Measurements from ENCODE around the gene COQ10A. TPM values are rescaled to one million over a fixed set of nuclear protein-coding genes. Genes with fewer than 3 reads are reported as not detected.
A peak's percentile ranks its signal among the peaks of the same experiment; 100 is the strongest.

Gene COQ10A
- total and polyA plus RNA-seq, 2 of the 13 experiments (the other 11 are each of a cell fraction or from before 2014, with no cell fraction given), result 21.0 to 37.3 TPM

GRCh38 chr12:56300644-56301464 lies 34.1 kb downstream of the COQ10A start (continued):
- TF ChIP-seq ZNF740 (CRISPR knock-in tag; IDR thresholded peaks at IDR 0.05) (no peak), ZSCAN29 (CRISPR knock-in tag; conservative IDR thresholded peaks at IDR 0.05) (0 out of 2 replicates have a peak, but pooled peaks have one; percentile 2), ZNF446 (CRISPR knock-in tag; IDR thresholded peaks at IDR 0.05) (0 out of 2 replicates have a peak, but pooled peaks have one; percentile 41), CHD4 (IDR thresholded peaks at IDR 0.05; ENCODE audit: borderline replicate concordance, low read length) (0 out of 2 replicates have a peak, but pooled peaks have one; percentile 21), ZNF430 (CRISPR knock-in tag; IDR thresholded peaks at IDR 0.05) (0 out of 2 replicates have a peak, but pooled peaks have one; percentile 18), ETV6 (CRISPR knock-in tag; conservative IDR thresholded peaks at IDR 0.05) (no peak), GTF2F1 (IDR thresholded peaks at IDR 0.05; ENCODE audit: low read length) (no peak), ZBTB33 (CRISPR knock-in tag; IDR thresholded peaks at IDR 0.05) (peak; percentile 49; the same call in 1 of the 2 replicates), BCL3 (CRISPR knock-in tag; IDR thresholded peaks at IDR 0.05) (no peak), MYNN (CRISPR knock-in tag; IDR thresholded peaks at IDR 0.05; ENCODE audit: low read depth) (no peak), ZMYM2 (CRISPR knock-in tag; IDR thresholded peaks at IDR 0.05) (peak; percentile 29; the same call in 1 of the 2 replicates), NR2F6 (IDR thresholded peaks at IDR 0.05) (no peak; the same call in none of the 2 replicates), NR2F6 (CRISPR knock-in tag; IDR thresholded peaks at IDR 0.05) (no peak), ZBTB38 (CRISPR knock-in tag; IDR thresholded peaks at IDR 0.05) (peak; percentile 26; the same call in 1 of the 2 replicates), SSRP1 (CRISPR knock-in tag; IDR thresholded peaks at IDR 0.05) (0 out of 2 replicates have a peak, but pooled peaks have one; percentile 3), ZBTB21 (CRISPR knock-in tag; IDR thresholded peaks at IDR 0.05) (peak; percentile 43; the same call in 1 of the 2 replicates), PRMT3 (CRISPR knock-in tag; IDR thresholded peaks at IDR 0.05; ENCODE audit: borderline replicate concordance, low read depth) (no peak), ZNF652 (CRISPR knock-in tag; IDR thresholded peaks at IDR 0.05; ENCODE audit: borderline replicate concordance, low read depth) (no peak), CCDC6 (CRISPR knock-in tag; IDR thresholded peaks at IDR 0.05) (0 out of 2 replicates have a peak, but pooled peaks have one; percentile 50), BRD4 (CRISPR knock-in tag; IDR thresholded peaks at IDR 0.05) (0 out of 2 replicates have a peak, but pooled peaks have one; percentile 24)
- TF ChIP-seq, protein P1, sequence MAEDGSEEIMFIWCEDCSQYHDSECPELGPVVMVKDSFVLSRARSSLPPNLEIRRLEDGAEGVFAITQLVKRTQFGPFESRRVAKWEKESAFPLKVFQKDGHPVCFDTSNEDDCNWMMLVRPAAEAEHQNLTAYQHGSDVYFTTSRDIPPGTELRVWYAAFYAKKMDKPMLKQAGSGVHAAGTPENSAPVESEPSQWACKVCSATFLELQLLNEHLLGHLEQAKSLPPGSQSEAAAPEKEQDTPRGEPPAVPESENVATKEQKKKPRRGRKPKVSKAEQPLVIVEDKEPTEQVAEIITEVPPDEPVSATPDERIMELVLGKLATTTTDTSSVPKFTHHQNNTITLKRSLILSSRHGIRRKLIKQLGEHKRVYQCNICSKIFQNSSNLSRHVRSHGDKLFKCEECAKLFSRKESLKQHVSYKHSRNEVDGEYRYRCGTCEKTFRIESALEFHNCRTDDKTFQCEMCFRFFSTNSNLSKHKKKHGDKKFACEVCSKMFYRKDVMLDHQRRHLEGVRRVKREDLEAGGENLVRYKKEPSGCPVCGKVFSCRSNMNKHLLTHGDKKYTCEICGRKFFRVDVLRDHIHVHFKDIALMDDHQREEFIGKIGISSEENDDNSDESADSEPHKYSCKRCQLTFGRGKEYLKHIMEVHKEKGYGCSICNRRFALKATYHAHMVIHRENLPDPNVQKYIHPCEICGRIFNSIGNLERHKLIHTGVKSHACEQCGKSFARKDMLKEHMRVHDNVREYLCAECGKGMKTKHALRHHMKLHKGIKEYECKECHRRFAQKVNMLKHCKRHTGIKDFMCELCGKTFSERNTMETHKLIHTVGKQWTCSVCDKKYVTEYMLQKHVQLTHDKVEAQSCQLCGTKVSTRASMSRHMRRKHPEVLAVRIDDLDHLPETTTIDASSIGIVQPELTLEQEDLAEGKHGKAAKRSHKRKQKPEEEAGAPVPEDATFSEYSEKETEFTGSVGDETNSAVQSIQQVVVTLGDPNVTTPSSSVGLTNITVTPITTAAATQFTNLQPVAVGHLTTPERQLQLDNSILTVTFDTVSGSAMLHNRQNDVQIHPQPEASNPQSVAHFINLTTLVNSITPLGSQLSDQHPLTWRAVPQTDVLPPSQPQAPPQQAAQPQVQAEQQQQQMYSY (CRISPR knock-in tag; IDR thresholded peaks at IDR 0.05), result peak; percentile 43; the same call in 1 of the 2 replicates

All from HepG2 (cell line).